ENCODE measurements around the gene SPSB4. TPM values are rescaled to one million over a fixed set of nuclear protein-coding genes. Genes with fewer than 3 reads are reported as not detected.

Gene SPSB4
- total and polyA plus RNA-seq, 2 donors (not counting 1 experiment from before 2014, with no cell fraction given) = not detected

DNA sequence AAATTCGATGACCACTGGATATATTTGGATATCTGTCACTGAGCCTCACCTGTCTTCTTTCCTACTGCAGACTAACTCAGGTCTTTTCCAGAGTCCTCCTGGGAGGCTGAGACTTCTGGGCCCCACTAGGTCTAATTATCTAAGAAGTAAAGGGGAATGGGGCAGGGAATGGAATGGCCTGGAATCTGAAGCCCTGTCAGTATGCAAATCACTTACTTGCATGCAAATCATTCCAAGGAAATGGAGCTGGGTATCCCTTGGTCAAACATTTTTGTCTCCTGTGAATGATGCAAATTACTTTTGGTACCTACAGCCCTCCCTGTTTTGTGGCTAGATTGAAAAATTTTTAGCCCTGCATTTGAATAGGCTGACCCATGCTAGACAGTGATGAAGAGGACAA lies 5.3 kb upstream of the SPSB4 start:
- Histone ChIP-seq H3K4me1 (ENCODE audit: control insufficient read depth in 2 of 2, insufficient read depth in 2 of 2, low read length in 2 of 2) (peaks cover 4 to 8% of the 10 kb centered on the region in 2 donors), H3K27me3 (replicated peaks in 1 of 4; ENCODE audit: control extremely low read depth in 1 of 4, control insufficient read depth in 3 of 4, insufficient read depth in 4 of 4, low read length in 3 of 4) (peaks cover 0 to 25% (median 11%) of the 10 kb centered on the region in 4 experiments), H3K36me3 (replicated peaks in 1 of 2; ENCODE audit: control extremely low read depth in 1 of 2, control insufficient read depth in 1 of 2, extremely low read depth in 1 of 2, insufficient read depth in 2 of 2, low read length in 1 of 2) (no peaks in the 10 kb centered on the region), H3K9me3 (ENCODE audit: control extremely low read depth in 1 of 3, control insufficient read depth in 2 of 3, insufficient read depth in 1 of 3, low read length in 2 of 3) (peaks cover 0 to 1% (median 0%) of the 10 kb centered on the region in 3 donors), H3K79me2 (ENCODE audit: control insufficient read depth, insufficient read depth, low read length) (no peaks in the 10 kb centered on the region), H2AFZ (ENCODE audit: insufficient read depth, low read depth, low read length, poor library complexity, severe bottlenecking) (no peak overlapping the region), H3K9ac (ENCODE audit: low read length) (no peak overlapping the region), H3K4me3 (ENCODE audit: control extremely low read depth in 1 of 5, extremely low read depth in 1 of 5, insufficient read depth in 1 of 5, low read depth in 2 of 5, low read length in 4 of 5) (no peak overlapping the region), H4K20me1 (ENCODE audit: control insufficient read depth, insufficient read depth, low read length, poor library complexity, severe bottlenecking) (no peaks in the 10 kb centered on the region), H3K27ac (ENCODE audit: low read length in 2 of 2) (no peak overlapping the region), H3K4me2 (replicated peaks; ENCODE audit: low read depth, low read length, poor library complexity, severe bottlenecking) (no peak overlapping the region)
- peaks cover 51% of the 10 kb centered on the region for H3K27me3 Mint-ChIP-seq
- peaks cover 6% of the 10 kb centered on the region for H3K4me1 Mint-ChIP-seq
- no peaks in the 10 kb centered on the region for H3K9me3 Mint-ChIP-seq (ENCODE audit: insufficient read depth)
- intact Hi-C loops (cut with micrococcal nuclease) = no loop called here
- no peak overlapping the region for H3K4me3 Mint-ChIP-seq
- TF ChIP-seq EZH2 (IDR thresholded peaks at IDR 0.05; ENCODE audit: borderline replicate concordance, insufficient read depth, low read depth, low read length, poor library complexity, severe bottlenecking) = no peak
- TF ChIP-seq, protein P1, sequence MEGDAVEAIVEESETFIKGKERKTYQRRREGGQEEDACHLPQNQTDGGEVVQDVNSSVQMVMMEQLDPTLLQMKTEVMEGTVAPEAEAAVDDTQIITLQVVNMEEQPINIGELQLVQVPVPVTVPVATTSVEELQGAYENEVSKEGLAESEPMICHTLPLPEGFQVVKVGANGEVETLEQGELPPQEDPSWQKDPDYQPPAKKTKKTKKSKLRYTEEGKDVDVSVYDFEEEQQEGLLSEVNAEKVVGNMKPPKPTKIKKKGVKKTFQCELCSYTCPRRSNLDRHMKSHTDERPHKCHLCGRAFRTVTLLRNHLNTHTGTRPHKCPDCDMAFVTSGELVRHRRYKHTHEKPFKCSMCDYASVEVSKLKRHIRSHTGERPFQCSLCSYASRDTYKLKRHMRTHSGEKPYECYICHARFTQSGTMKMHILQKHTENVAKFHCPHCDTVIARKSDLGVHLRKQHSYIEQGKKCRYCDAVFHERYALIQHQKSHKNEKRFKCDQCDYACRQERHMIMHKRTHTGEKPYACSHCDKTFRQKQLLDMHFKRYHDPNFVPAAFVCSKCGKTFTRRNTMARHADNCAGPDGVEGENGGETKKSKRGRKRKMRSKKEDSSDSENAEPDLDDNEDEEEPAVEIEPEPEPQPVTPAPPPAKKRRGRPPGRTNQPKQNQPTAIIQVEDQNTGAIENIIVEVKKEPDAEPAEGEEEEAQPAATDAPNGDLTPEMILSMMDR (IDR thresholded peaks at IDR 0.05) = no peak
- CTCF ChIA-PET = interaction anchor here (0.8 kb wide), 1 partner anchor 143 kb away, joined by 3 read pairs; no protein-coding TSS in a partner anchor
- POLR2A ChIA-PET = no interaction called here
- H3K27ac Mint-ChIP-seq = no peak overlapping the region
- no peak for ATAC-seq (ENCODE audit: low read depth)
- no peak for DNase-seq
- WGBS (ENCODE audit: insufficient coverage) = 83% methylated on average over 1 of the region's 1 CpG

DNA sequence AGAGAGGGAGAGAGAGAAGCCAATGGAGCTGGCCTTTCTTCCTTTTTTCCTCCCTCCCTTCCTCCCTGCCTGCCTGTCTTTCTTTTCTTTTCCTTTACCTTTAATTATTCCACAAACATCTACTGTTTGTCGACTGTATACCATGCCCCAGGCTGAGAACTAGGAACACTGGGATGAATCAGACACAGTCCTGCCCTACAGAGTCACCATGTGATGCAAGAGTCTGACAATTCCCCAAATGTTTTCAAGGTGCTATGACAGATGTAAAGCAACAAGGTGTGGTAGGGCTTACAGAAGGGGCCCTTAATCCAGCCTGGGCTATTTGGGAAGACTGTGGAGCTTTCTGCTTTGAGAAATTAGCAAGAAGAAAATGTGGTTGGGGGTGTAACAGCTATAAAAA lies 4.0 kb upstream of the SPSB4 start:
- Histone ChIP-seq H3K9me3 (ENCODE audit: control extremely low read depth in 1 of 3, control insufficient read depth in 2 of 3, insufficient read depth in 1 of 3, low read length in 2 of 3) (peaks cover 0 to 1% (median 0%) of the 10 kb centered on the region in 3 donors), H4K20me1 (ENCODE audit: control insufficient read depth, insufficient read depth, low read length, poor library complexity, severe bottlenecking) (no peaks in the 10 kb centered on the region), H3K4me3 (ENCODE audit: control extremely low read depth in 1 of 5, extremely low read depth in 1 of 5, insufficient read depth in 1 of 5, low read depth in 2 of 5, low read length in 4 of 5) (no peak overlapping the region), H3K36me3 (replicated peaks in 1 of 2; ENCODE audit: control extremely low read depth in 1 of 2, control insufficient read depth in 1 of 2, extremely low read depth in 1 of 2, insufficient read depth in 2 of 2, low read length in 1 of 2) (no peaks in the 10 kb centered on the region), H3K9ac (ENCODE audit: low read length) (no peak overlapping the region), H3K79me2 (ENCODE audit: control insufficient read depth, insufficient read depth, low read length) (no peaks in the 10 kb centered on the region), H3K4me2 (replicated peaks; ENCODE audit: low read depth, low read length, poor library complexity, severe bottlenecking) (no peak overlapping the region), H2AFZ (ENCODE audit: insufficient read depth, low read depth, low read length, poor library complexity, severe bottlenecking) (no peak overlapping the region), H3K27me3 (replicated peaks in 1 of 4; ENCODE audit: control extremely low read depth in 1 of 4, control insufficient read depth in 3 of 4, insufficient read depth in 4 of 4, low read length in 3 of 4) (peaks cover 0 to 31% (median 11%) of the 10 kb centered on the region in 4 experiments), H3K4me1 (ENCODE audit: control insufficient read depth in 2 of 2, insufficient read depth in 2 of 2, low read length in 2 of 2) (peaks cover 5 to 9% of the 10 kb centered on the region in 2 donors), H3K27ac (ENCODE audit: low read length in 2 of 2) (no peak overlapping the region)
- no peak for ATAC-seq (ENCODE audit: low read depth)
- intact Hi-C loops (cut with micrococcal nuclease) = no loop called here
- WGBS (ENCODE audit: insufficient coverage) = 100% methylated on average over 1 of the region's 1 CpG
- no peak for DNase-seq
- Mint-ChIP-seq H3K9me3 (ENCODE audit: insufficient read depth) (no peaks in the 10 kb centered on the region), H3K4me1 (peaks cover 7% of the 10 kb centered on the region), H3K27me3 (peaks cover 54% of the 10 kb centered on the region), H3K27ac (no peak overlapping the region), H3K4me3 (no peak overlapping the region)
- POLR2A ChIA-PET = no interaction called here
- TF ChIP-seq, protein P1 (IDR thresholded peaks at IDR 0.05) = no peak
- no peak for TF ChIP-seq EZH2 (IDR thresholded peaks at IDR 0.05; ENCODE audit: borderline replicate concordance, insufficient read depth, low read depth, low read length, poor library complexity, severe bottlenecking)
- CTCF ChIA-PET = no interaction called here
